GM12801 (cell line): Measurements from ENCODE around the gene SOSTDC1.

Experiments used
- TF ChIP-seq, protein P1 (sequence below): IDR thresholded peaks from one replicate; pipeline ENCODE4 v1.5.1; 2011; ENCODE audit warnings: control low read depth; ENCODE audit not compliant: insufficient read length; ENCODE audit errors: extremely low read depth

The SOSTDC1 gene

DNA sequence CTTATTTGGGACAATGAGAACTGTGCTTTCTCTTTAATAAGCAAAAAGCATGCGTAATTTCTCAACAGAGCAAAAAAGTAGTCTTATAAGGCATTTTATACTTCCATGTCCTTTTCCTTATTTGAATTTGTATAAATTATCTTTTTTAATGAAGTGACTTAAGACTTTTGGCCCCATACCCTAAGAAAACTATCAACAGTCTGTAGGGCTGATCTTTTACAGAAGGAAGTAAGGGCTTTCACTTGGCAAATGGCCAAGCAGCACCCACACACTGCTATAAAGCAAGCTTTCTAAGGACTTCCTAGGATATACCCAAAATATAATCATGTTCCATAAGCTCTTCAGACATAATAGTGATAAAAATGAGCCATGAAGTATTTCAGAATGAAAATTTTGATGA, 47.6 kb downstream of the SOSTDC1 start:
- TF ChIP-seq, protein P1, sequence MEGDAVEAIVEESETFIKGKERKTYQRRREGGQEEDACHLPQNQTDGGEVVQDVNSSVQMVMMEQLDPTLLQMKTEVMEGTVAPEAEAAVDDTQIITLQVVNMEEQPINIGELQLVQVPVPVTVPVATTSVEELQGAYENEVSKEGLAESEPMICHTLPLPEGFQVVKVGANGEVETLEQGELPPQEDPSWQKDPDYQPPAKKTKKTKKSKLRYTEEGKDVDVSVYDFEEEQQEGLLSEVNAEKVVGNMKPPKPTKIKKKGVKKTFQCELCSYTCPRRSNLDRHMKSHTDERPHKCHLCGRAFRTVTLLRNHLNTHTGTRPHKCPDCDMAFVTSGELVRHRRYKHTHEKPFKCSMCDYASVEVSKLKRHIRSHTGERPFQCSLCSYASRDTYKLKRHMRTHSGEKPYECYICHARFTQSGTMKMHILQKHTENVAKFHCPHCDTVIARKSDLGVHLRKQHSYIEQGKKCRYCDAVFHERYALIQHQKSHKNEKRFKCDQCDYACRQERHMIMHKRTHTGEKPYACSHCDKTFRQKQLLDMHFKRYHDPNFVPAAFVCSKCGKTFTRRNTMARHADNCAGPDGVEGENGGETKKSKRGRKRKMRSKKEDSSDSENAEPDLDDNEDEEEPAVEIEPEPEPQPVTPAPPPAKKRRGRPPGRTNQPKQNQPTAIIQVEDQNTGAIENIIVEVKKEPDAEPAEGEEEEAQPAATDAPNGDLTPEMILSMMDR = no peak

DNA sequence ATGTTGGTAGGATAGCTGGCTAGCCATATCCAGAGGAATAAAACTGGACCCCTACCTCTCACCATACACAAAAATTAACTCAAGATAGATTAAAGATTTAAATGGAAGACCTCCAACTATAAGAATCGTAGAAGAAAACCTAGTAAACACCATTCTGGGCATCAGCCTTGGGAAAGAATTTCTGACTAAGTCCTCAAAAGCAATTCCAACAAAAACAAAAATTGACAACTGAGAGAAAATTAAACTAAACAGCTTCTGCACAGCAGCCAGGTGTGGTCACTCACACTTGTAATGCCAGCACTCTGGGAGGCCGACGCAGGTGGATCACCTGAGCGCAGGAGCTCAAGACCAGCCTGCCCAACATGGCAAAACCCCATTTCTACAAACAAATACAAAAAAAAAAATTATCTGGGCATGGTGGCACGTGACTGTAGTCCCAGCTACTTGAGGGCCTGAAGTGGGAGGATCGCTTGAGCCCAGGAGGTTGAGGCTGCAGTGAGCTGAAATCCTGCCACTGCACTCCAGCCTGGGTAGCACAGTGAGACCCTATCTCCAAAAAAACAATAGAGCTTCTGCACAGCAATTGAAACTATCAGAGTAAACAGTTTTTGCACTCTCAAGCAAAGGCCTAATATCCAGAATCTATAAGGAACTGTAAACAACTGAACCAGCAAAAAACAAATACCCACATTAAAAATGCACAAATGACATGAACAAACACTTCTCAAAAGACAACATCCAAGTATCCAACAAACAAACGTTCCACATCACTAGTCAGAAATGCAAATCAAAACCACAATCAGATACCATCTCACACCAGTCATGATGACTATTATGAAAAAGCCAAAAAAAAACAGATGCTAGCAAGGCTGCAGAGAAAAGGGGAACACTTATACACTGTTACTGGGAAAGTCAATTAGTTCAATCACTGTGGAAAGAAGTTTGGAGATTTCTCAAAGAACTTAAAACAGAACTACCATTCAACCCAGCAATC, 49.0 kb downstream of the SOSTDC1 start:
- TF ChIP-seq, protein P1 = no peak

DNA sequence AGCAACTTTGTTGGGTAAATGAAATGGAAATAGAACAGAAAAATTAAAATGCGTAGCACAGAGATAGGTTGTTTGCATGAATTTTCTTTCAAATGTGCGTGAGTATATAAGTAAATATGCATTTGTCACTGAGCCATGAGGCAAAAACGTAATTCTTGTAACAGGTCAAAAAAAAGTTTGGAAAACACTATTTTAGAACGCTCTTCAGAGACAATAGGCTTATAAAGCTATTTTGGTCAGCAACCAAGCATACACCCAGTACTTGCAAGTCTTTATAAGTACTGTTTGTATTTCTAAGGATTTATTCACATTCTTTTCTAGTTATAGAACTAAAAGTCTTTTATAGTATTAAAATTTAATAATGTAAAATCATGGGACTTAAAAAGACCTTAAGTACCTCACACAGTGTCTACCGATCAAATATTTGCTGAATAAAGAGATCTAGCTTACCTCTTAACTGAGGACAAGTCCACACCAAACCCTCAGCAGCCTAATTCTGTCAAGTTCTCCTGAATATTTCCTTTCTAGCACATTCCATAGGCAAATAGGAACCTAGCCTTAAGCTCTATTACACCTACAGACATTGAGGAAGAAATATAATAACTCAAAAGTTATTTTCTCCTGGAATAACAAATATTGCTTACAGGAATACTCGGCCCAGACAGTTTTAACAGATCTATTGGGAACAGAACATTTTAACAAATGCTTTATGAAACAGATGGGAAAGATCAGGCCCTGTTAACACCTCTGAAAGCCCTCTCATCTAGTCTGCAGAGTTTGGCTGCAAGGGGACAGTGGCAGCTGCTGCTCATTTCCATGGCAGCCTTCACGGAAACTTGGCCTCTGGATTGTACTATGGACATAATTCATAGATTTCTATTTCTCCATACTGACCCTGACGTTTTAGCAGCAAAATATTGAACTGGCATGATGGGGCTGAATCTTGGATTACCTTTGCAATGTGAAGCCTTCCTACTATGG, 53.0 kb downstream of the SOSTDC1 start:
- TF ChIP-seq, protein P1 = no peak
